Activated T-helper 17 cell treated with anti-CD3 and anti-CD28 coated beads, Interleukin-2, amount 50 U/mL, for 72 hours (primary cell): ENCODE data around the gene PLA2G1B. TPM values are rescaled to one million over a fixed set of nuclear protein-coding genes. Genes with fewer than 3 reads are reported as not detected.

Experiments
- ATAC-seq: fragments of 150-1000 bp; cut with Tn5 transposase; replicated peaks from 2 replicates; pipeline ENCODE4 v1.10.0; 2021; ENCODE audit warnings: mild to moderate bottlenecking, moderate library complexity
- H3K27ac Mint-ChIP-seq: one replicate; pipeline ENCODE4 v1.8.0; 2022; ENCODE audit warnings: mixed read lengths
- H3K27me3 Mint-ChIP-seq: one replicate; pipeline ENCODE4 v1.8.0; 2022; ENCODE audit warnings: mixed read lengths
- H3K36me3 Mint-ChIP-seq: one replicate; pipeline ENCODE4 v1.8.0; 2022; ENCODE audit warnings: low read depth, mild to moderate bottlenecking, mixed read lengths
- H3K4me1 Mint-ChIP-seq: one replicate; pipeline ENCODE4 v1.8.0; 2022; ENCODE audit warnings: mixed read lengths
- H3K4me3 Mint-ChIP-seq: one replicate; pipeline ENCODE4 v1.8.0; 2022; ENCODE audit warnings: mild to moderate bottlenecking, mixed read lengths
- H3K9me3 Mint-ChIP-seq: one replicate; pipeline ENCODE4 v1.8.0; 2022; ENCODE audit warnings: mixed read lengths
- total RNA-seq, 2 donors: library from RNA; stranded (reverse); gene quantifications; one replicate each; pipeline ENCODE4 v1.2.3, GENCODE V29; 2022

Gene PLA2G1B
- total RNA-seq, 2 donors from 2014 or later: not detected

GRCh38 chr12:120323772-120324171 lies 3.8 kb downstream of the PLA2G1B start:
- no peak overlapping the region for H3K4me3 Mint-ChIP-seq
- peaks cover 4% of the 10 kb centered on the region for H3K4me1 Mint-ChIP-seq
- no peak overlapping the region for H3K27ac Mint-ChIP-seq
- no peaks in the 10 kb centered on the region for H3K27me3 Mint-ChIP-seq
- H3K9me3 Mint-ChIP-seq: no peaks in the 10 kb centered on the region
- no peaks in the 10 kb centered on the region for H3K36me3 Mint-ChIP-seq
- ATAC-seq: no peak

GRCh38 chr12:120321382-120322202 lies 6.0 kb downstream of the PLA2G1B start:
- Mint-ChIP-seq H3K27ac (no peak overlapping the region), H3K9me3 (no peaks in the 10 kb centered on the region), H3K4me1 (peaks cover 15% of the 10 kb centered on the region), H3K4me3 (no peak overlapping the region), H3K36me3 (no peaks in the 10 kb centered on the region), H3K27me3 (no peaks in the 10 kb centered on the region)
- ATAC-seq: no peak

- Mint-ChIP-seq H3K4me3 (peak overlapping the region; percentile 89), H3K9me3 (no peaks in the 10 kb centered on the region), H3K27me3 (no peaks in the 10 kb centered on the region), H3K27ac (peak overlapping the region; percentile 93), H3K36me3 (no peaks in the 10 kb centered on the region), H3K4me1 (peaks cover 12% of the 10 kb centered on the region)
- ATAC-seq: peak; percentile 100
Observed at GRCh38 chr12:120317224-120318105, 10.1 kb downstream of the PLA2G1B start.

- peak overlapping the region; percentile 93 for H3K27ac Mint-ChIP-seq
- H3K4me1 Mint-ChIP-seq: peaks cover 12% of the 10 kb centered on the region
- H3K9me3 Mint-ChIP-seq: no peaks in the 10 kb centered on the region
- no peaks in the 10 kb centered on the region for H3K27me3 Mint-ChIP-seq
- no peaks in the 10 kb centered on the region for H3K36me3 Mint-ChIP-seq
- no peak for ATAC-seq
- H3K4me3 Mint-ChIP-seq: peak overlapping the region; percentile 89
Observed at GRCh38 chr12:120316798-120317223, 10.8 kb downstream of the PLA2G1B start.

GRCh38 chr12:120314220-120314619 lies 13.4 kb downstream of the PLA2G1B start:
- no peaks in the 10 kb centered on the region for H3K36me3 Mint-ChIP-seq
- H3K4me1 Mint-ChIP-seq: peaks cover 12% of the 10 kb centered on the region
- no peaks in the 10 kb centered on the region for H3K27me3 Mint-ChIP-seq
- H3K9me3 Mint-ChIP-seq: no peaks in the 10 kb centered on the region
- H3K4me3 Mint-ChIP-seq: no peak overlapping the region
- no peak overlapping the region for H3K27ac Mint-ChIP-seq
- no peak for ATAC-seq

- H3K9me3 Mint-ChIP-seq: no peaks in the 10 kb centered on the region
- H3K27me3 Mint-ChIP-seq: no peaks in the 10 kb centered on the region
- peaks cover 6% of the 10 kb centered on the region for H3K4me1 Mint-ChIP-seq
- ATAC-seq: peak; percentile 100
- peak within 1 kb of the TSS; percentile 72 for H3K27ac Mint-ChIP-seq
- peak within 1 kb of the TSS; percentile 88 for H3K4me3 Mint-ChIP-seq
- no peaks in the 10 kb centered on the region for H3K36me3 Mint-ChIP-seq
Observed at GRCh38 chr12:120301962-120302815, 25.4 kb downstream of the PLA2G1B start, which contains the start of gene SIRT4. Gene SIRT4, plus strand, starts transcription at chr12:120302321. Its CDS starts 1,241 bp downstream, at chr12:120303562.

- Mint-ChIP-seq H3K4me3 (no peak within 1 kb of the TSS), H3K4me1 (no peaks in the 10 kb centered on the region), H3K36me3 (no peaks in the 10 kb centered on the region), H3K27me3 (no peaks in the 10 kb centered on the region), H3K27ac (no peak within 1 kb of the TSS), H3K9me3 (no peaks in the 10 kb centered on the region)
- ATAC-seq: peak; percentile 62
Observed at GRCh38 chr12:120292661-120293531, 34.7 kb downstream of the PLA2G1B start, which contains the start of gene RNU4-1. Gene RNU4-1, minus strand, starts transcription at chr12:120293237.

GRCh38 chr12:120292411-120292660 lies 35.2 kb downstream of the PLA2G1B start:
- Mint-ChIP-seq H3K27ac (no peak overlapping the region), H3K4me3 (no peak overlapping the region), H3K27me3 (no peaks in the 10 kb centered on the region), H3K9me3 (no peaks in the 10 kb centered on the region), H3K36me3 (no peaks in the 10 kb centered on the region), H3K4me1 (no peaks in the 10 kb centered on the region)
- peak; percentile 4 for ATAC-seq

GRCh38 chr12:120290609-120291305 lies 36.8 kb downstream of the PLA2G1B start:
- Mint-ChIP-seq H3K27ac (no peak overlapping the region), H3K27me3 (no peaks in the 10 kb centered on the region), H3K9me3 (no peaks in the 10 kb centered on the region), H3K36me3 (no peaks in the 10 kb centered on the region), H3K4me3 (no peak overlapping the region), H3K4me1 (no peaks in the 10 kb centered on the region)
- ATAC-seq: no peak

- no peaks in the 10 kb centered on the region for H3K4me1 Mint-ChIP-seq
- H3K4me3 Mint-ChIP-seq: no peak overlapping the region
Observed at GRCh38 chr12:120287491-120287890, 40.1 kb downstream of the PLA2G1B start.

GRCh38 chr12:120286768-120287490 lies 40.6 kb downstream of the PLA2G1B start:
- Mint-ChIP-seq H3K36me3 (no peaks in the 10 kb centered on the region), H3K9me3 (no peaks in the 10 kb centered on the region), H3K27me3 (no peaks in the 10 kb centered on the region), H3K4me3 (no peak overlapping the region), H3K27ac (no peak overlapping the region), H3K4me1 (no peaks in the 10 kb centered on the region)
- ATAC-seq: no peak

More at GRCh38 chr12:120287491-120287890, 40.1 kb downstream of the PLA2G1B start:
- H3K36me3 Mint-ChIP-seq: no peaks in the 10 kb centered on the region
- no peak for ATAC-seq
- H3K27me3 Mint-ChIP-seq: no peaks in the 10 kb centered on the region
- H3K27ac Mint-ChIP-seq: no peak overlapping the region
- H3K9me3 Mint-ChIP-seq: no peaks in the 10 kb centered on the region

- no peaks in the 10 kb centered on the region for H3K4me1 Mint-ChIP-seq
- H3K27ac Mint-ChIP-seq: no peak overlapping the region
- H3K9me3 Mint-ChIP-seq: no peaks in the 10 kb centered on the region
- no peak overlapping the region for H3K4me3 Mint-ChIP-seq
- no peaks in the 10 kb centered on the region for H3K27me3 Mint-ChIP-seq
- no peak for ATAC-seq
- H3K36me3 Mint-ChIP-seq: no peaks in the 10 kb centered on the region
Observed at GRCh38 chr12:120284381-120284780, 43.2 kb downstream of the PLA2G1B start.
